GM10248 (cell line): Measurements from ENCODE around the gene GRB10.
A peak's percentile ranks its signal among the peaks of the same experiment; 100 is the strongest.

Source experiments
- CTCF ChIA-PET: fragments of 300-600 bp; sonication (Branson Sonifier 250); formaldehyde crosslinking; extraction: SDS; loops from one replicate; lab custom pipeline; 2021; ENCODE audit warnings: antibody characterized with exemption; lab: Yijun Ruan, JAX
- POLR2A ChIA-PET: fragments of 350-650 bp; sonication (Branson Sonifier 250); formaldehyde crosslinking; extraction: SDS; loops from one replicate; lab custom pipeline; 2020; ENCODE audit warnings: antibody characterized with exemption; lab: Yijun Ruan, JAX
- DNase-seq: peaks from one replicate; pipeline ENCODE4 v3.0.0; 2012; ENCODE audit errors: extremely low spot score
- CTCF ChIP-seq: IDR thresholded peaks from 2 replicates; pipeline ENCODE4 v1.5.1; 2012; ENCODE audit warnings: mild to moderate bottlenecking, low read depth; ENCODE audit errors: extremely low read depth, missing control alignments, control extremely low read depth

GRB10 gene

GRCh38 chr7:50699143-50699542, 83.6 kb downstream of the GRB10 start:
- TF ChIP-seq CTCF = no peak
- CTCF ChIA-PET = no interaction called here
- POLR2A ChIA-PET = no interaction called here
- DNase-seq = no peak

GRCh38 chr7:50697748-50698147, 84.9 kb downstream of the GRB10 start:
- POLR2A ChIA-PET = no interaction called here
- CTCF ChIA-PET = interaction anchor here (1.3 kb wide), 1 partner anchor 464 kb away, joined by 10 read pairs; no protein-coding TSS in a partner anchor
- TF ChIP-seq CTCF = no peak
- no peak for DNase-seq

- POLR2A ChIA-PET = no interaction called here
These were observed 85.7 kb downstream of the GRB10 start for GRCh38 chr7:50696810-50697582.

GRCh38 chr7:50695026-50695425, 87.7 kb downstream of the GRB10 start:
- no peak for DNase-seq
- ChIA-PET POLR2A (no interaction called here), CTCF (no interaction called here)
- TF ChIP-seq CTCF = no peak

More at GRCh38 chr7:50696810-50697582, 85.7 kb downstream of the GRB10 start:
- CTCF ChIA-PET = interaction anchor here (1.3 kb wide), 1 partner anchor 464 kb away, joined by 10 read pairs; no protein-coding TSS in a partner anchor
- peak; percentile 25 for TF ChIP-seq CTCF
- no peak for DNase-seq

GRCh38 chr7:50693455-50694130, 89.1 kb downstream of the GRB10 start:
- no peak for TF ChIP-seq CTCF
- ChIA-PET CTCF (interaction anchor here (1.0 kb wide), 1 partner anchor 15 kb away, joined by 3 read pairs; no protein-coding TSS in a partner anchor), POLR2A (no interaction called here)
- no peak for DNase-seq

- no peak for DNase-seq
- no peak for TF ChIP-seq CTCF
- POLR2A ChIA-PET = no interaction called here
- CTCF ChIA-PET = no interaction called here
These were observed 92.1 kb downstream of the GRB10 start for GRCh38 chr7:50690541-50691011.
